ENCODE measurements around the gene SPEN.

GRCh38 chr1:15834406-15835204 lies 12.9 kb upstream of the SPEN start:
- TF ChIP-seq CTCF (IDR thresholded peaks at IDR 0.05) (no peak), POLR2A (IDR thresholded peaks at IDR 0.05) (peak; percentile 56 to 77)
